HepG2 (cell line): ENCODE measurements around the gene RPL11. TPM values are rescaled to one million over a fixed set of nuclear protein-coding genes. Genes with fewer than 3 reads are reported as not detected.

ENCODE experiments used
- ATAC-seq: fragments of 200-7000 bp; cut with Tn5 transposase; 3 replicates; pipeline ENCODE4 v1.9.1; 2020; ENCODE audit warnings: mild to moderate bottlenecking, moderate library complexity
- BruUV-seq: library from RNA; stranded (reverse); fragments of 400-500 nt; replicated peaks from 2 replicates; lab custom pipeline; 2021; lab: Mats Ljungman, UMichigan
- CTCF ChIA-PET: fragments of 300-600 bp; formaldehyde crosslinking; extraction: SDS; loops from one replicate; lab custom pipeline; 2021; ENCODE audit warnings: low total read pairs, inconsistent platforms, low intra/inter-chr PET ratio; lab: Yijun Ruan, JAX
- POLR2A ChIA-PET: fragments of 350-600 bp; sonication (Branson Sonifier 250); formaldehyde crosslinking; loops from one replicate; lab custom pipeline; 2020; ENCODE audit warnings: antibody characterized with exemption, inconsistent platforms; lab: Yijun Ruan, JAX
- DNase-seq: peaks from one replicate; pipeline ENCODE4 v3.0.0-alpha.2; 2015; ENCODE audit warnings: low spot score
- FAIRE-seq: peaks from 3 replicates; lab custom pipeline; 2011; peaks lifted over from hg19 to GRCh38; lab: Jason Lieb, UNC
- H2AFZ ChIP-seq: one replicate; pipeline ENCODE4 v1.6.1; 2011; ENCODE audit warnings: low read length, inconsistent platforms
- H3K27ac ChIP-seq: fragments of 300-600 bp; 3 replicates; pipeline ENCODE4 v1.8.0; 2011; ENCODE audit warnings: mixed run types, mild to moderate bottlenecking, mixed read lengths, low read length, inconsistent platforms; ENCODE audit not compliant: insufficient read depth; ENCODE audit errors: extremely low read length
- H3K27me3 ChIP-seq, 2 experiments: fragments of 200-600 bp in 1 of 2; 2 replicates in 1 of 2; 3 replicates in 1 of 2; pipeline versions ENCODE4 v1.6.0 to v1.8.0; 2011; ENCODE audit warnings: low read length in 2 of 2, mild to moderate bottlenecking in 2 of 2, moderate library complexity in 2 of 2, inconsistent platforms in 1 of 2; ENCODE audit not compliant: insufficient read depth in 2 of 2, control insufficient read depth in 1 of 2
- H3K36me3 ChIP-seq, 2 experiments: fragments of 200-600 bp in 1 of 2; replicated peaks in 1 of 2; 2 replicates in 1 of 2; 3 replicates in 1 of 2; pipeline versions ENCODE4 v1.5.1 to v1.8.0; 2011; ENCODE audit warnings: low read length in 2 of 2, inconsistent platforms in 1 of 2; ENCODE audit not compliant: insufficient read depth in 2 of 2, control insufficient read depth in 1 of 2
- H3K4me1 ChIP-seq: 2 replicates; pipeline ENCODE4 v1.5.1; 2012; ENCODE audit warnings: low read length, inconsistent platforms; ENCODE audit not compliant: insufficient read depth
- H3K4me2 ChIP-seq: 2 replicates; pipeline ENCODE4 v1.6.0; 2011; ENCODE audit warnings: low read depth, low read length, inconsistent platforms
- H3K4me3 ChIP-seq, 3 experiments: fragments of 200-600 bp in 1 of 3; sonication (generic), shearing (Covaris generic) in 1 of 3; replicated peaks in 1 of 3; 2 replicates each; pipeline ENCODE4 v1.5.1; 2011 to 2016; ENCODE audit warnings: low read length in 3 of 3, inconsistent platforms in 2 of 3, low read depth in 2 of 3, mild to moderate bottlenecking in 2 of 3, control low read depth in 1 of 3, mixed read lengths in 1 of 3; ENCODE audit not compliant: insufficient read depth in 1 of 3
- H3K79me2 ChIP-seq: one replicate; pipeline ENCODE4 v1.6.1; 2011; ENCODE audit warnings: low read length, inconsistent platforms; ENCODE audit not compliant: insufficient read depth
- H3K9ac ChIP-seq: 2 replicates; pipeline ENCODE4 v1.6.0; 2011; ENCODE audit warnings: mild to moderate bottlenecking, low read depth, low read length, inconsistent platforms; ENCODE audit not compliant: insufficient read depth
- H3K9me3 ChIP-seq: 2 replicates; pipeline ENCODE4 v1.5.1; 2012; ENCODE audit warnings: mild to moderate bottlenecking, low read length
- H4K20me1 ChIP-seq: 2 replicates; pipeline ENCODE4 v1.6.0; 2011; ENCODE audit warnings: inconsistent platforms, mild to moderate bottlenecking, low read length, moderate library complexity; ENCODE audit not compliant: insufficient read depth
- AFF4 ChIP-seq: sonication (generic); formaldehyde crosslinking; IDR thresholded peaks from 2 replicates; pipeline ENCODE4 v1.4.0; 2020; ENCODE audit warnings: missing genetic modification reagents
- ATAD3A ChIP-seq: sonication (generic); formaldehyde crosslinking; IDR thresholded peaks from 2 replicates; pipeline ENCODE4 v1.4.0; 2020; ENCODE audit warnings: missing genetic modification reagents
- HES4 ChIP-seq: sonication (generic); formaldehyde crosslinking; IDR thresholded peaks from 2 replicates; pipeline ENCODE4 v1.9.0; 2021; ENCODE audit warnings: mild to moderate bottlenecking, missing genetic modification reagents, borderline replicate concordance
- KMT2A ChIP-seq: sonication (generic); formaldehyde crosslinking; IDR thresholded peaks from 2 replicates; pipeline ENCODE4 v1.4.0; 2020; ENCODE audit warnings: missing genetic modification reagents
- MED1 ChIP-seq: sonication (generic); formaldehyde crosslinking; IDR thresholded peaks from 2 replicates; pipeline ENCODE4 v1.4.0; 2020; ENCODE audit warnings: missing genetic modification reagents
- MXD4 ChIP-seq: IDR thresholded peaks from 2 replicates; pipeline ENCODE4 v1.6.1; 2016; ENCODE audit warnings: mild to moderate bottlenecking, missing biosample characterization, missing genetic modification reagents
- POGZ ChIP-seq: sonication (generic); formaldehyde crosslinking; IDR thresholded peaks from 2 replicates; pipeline ENCODE4 v1.4.0; 2020; ENCODE audit warnings: mild to moderate bottlenecking, missing genetic modification reagents
- POLR2AphosphoS5 ChIP-seq: IDR thresholded peaks from 2 replicates; pipeline ENCODE4 v1.6.1; 2012; ENCODE audit warnings: low read depth, low read length
- RBM22 ChIP-seq: fragments of 200-400 bp; formaldehyde crosslinking; optimal IDR thresholded peaks from 2 replicates; pipeline ENCODE3; 2017; ENCODE audit warnings: mild to moderate bottlenecking, low read length, moderate library complexity
- SMAD1 ChIP-seq: sonication (generic); formaldehyde crosslinking; IDR thresholded peaks from 2 replicates; pipeline ENCODE4 v1.4.0; 2020; ENCODE audit warnings: missing genetic modification reagents, low read depth, mild to moderate bottlenecking, borderline replicate concordance
- ZBTB38 ChIP-seq: sonication (generic); formaldehyde crosslinking; IDR thresholded peaks from 2 replicates; pipeline ENCODE4 v1.5.1; 2020; ENCODE audit warnings: mild to moderate bottlenecking, missing genetic modification reagents
- ZFAT ChIP-seq: sonication (generic); formaldehyde crosslinking; conservative IDR thresholded peaks from 2 replicates; pipeline ENCODE4 v1.8.1; 2023; ENCODE audit warnings: missing genetic modification reagents, inconsistent platforms
- WGBS: methylation state at CpG from one replicate; pipeline ENCODE4 v1.1.6; 2017; ENCODE audit warnings: low lambda C conversion rate; 5-methylcytosine and 5-hydroxymethylcytosine counted together
- in situ Hi-C: cut with HindIII; loops from 2 replicates; pipeline ENCODE4 v1.10.0; 2017; ENCODE audit warnings: low pct_unique_long_range_greater_than_20kb; ENCODE audit not compliant: extremely low pct_ligation_motif_present
- intact Hi-C: fragments of 100-400 bp; cut with micrococcal nuclease; formaldehyde crosslinking; loops from one replicate; pipeline ENCODE4 v1.10.0; 2022; ENCODE audit not compliant: unreplicated experiment
- polyA plus RNA-seq, 8 experiments: library from polyadenylated mRNA; depleted of rRNA in 3 of 8; stranded (reverse) in 7 of 8; unstranded in 1 of 8; fragments of >200 nt; fragmentation: Illumina TruSeq in 4 of 8; extraction: Trizol in 4 of 8; gene quantifications; 2 replicates each; pipeline versions ENCODE4 v1.2.1 to v1.2.3, GENCODE V29; 2011 to 2016; ENCODE audit warnings: low read depth in 4 of 8, missing spikeins in 1 of 8, mixed read lengths in 1 of 8; ENCODE audit not compliant: insufficient read depth in 1 of 8
- total RNA-seq, 5 experiments: library from RNA; depleted of rRNA; stranded (reverse); fragments of >200 nt; fragmentation: Illumina TruSeq; extraction: Trizol; gene quantifications; 2 replicates each; pipeline ENCODE4 v1.2.3, GENCODE V29; 2016; ENCODE audit warnings: low read depth in 1 of 5

RPL11 gene
- total and polyA plus RNA-seq, 2 of the 13 experiments (the other 11 are each of a cell fraction or from before 2014, with no cell fraction given): 1,682 to 2,010 TPM

GRCh38 chr1:23699280-23700179 is 7.9 kb downstream of the RPL11 start:
- peaks cover 49% of the 10 kb centered on the region for H3K4me1 ChIP-seq
- no peak for DNase-seq
- no peak overlapping the region for H3K9ac ChIP-seq
- FAIRE-seq: no peak
- in situ Hi-C loops: no loop called here
- H3K4me2 ChIP-seq: no peak overlapping the region
- peak; percentile 17; the same call in 1 of the 3 replicates for ATAC-seq
- 97% methylated on average over 7 of the region's 7 CpGs for WGBS
- ChIA-PET CTCF (no interaction called here), POLR2A (interaction anchor here (0.7 to 3.3 kb wide), 4 partner anchors 7 to 101 kb away, joined by 3 to 26 read pairs (median 4); partner anchors contain the start of genes ELOA, GALE and RPL11)
- no peak overlapping the region for H3K4me3 ChIP-seq
- no peak overlapping the region for H2AFZ ChIP-seq
- H3K36me3 ChIP-seq: peaks cover 25 to 76% of the 10 kb centered on the region in 2 experiments
- intact Hi-C loops: no loop called here
- H4K20me1 ChIP-seq: peaks cover 53% of the 10 kb centered on the region
- no peaks in the 10 kb centered on the region for H3K27me3 ChIP-seq
- H3K9me3 ChIP-seq: no peaks in the 10 kb centered on the region
- peaks cover 55% of the 10 kb centered on the region for H3K79me2 ChIP-seq
- no TSS peak for BruUV-seq
- TF ChIP-seq POGZ (CRISPR knock-in tag) (no peak), HES4 (CRISPR knock-in tag) (no peak), ZFAT (CRISPR knock-in tag) (no peak), MXD4 (CRISPR knock-in tag) (no peak), RBM22 (peak; percentile 7), MED1 (CRISPR knock-in tag) (no peak), POLR2AphosphoS5 (0 out of 2 replicates have a peak, but pooled peaks have one; percentile 21)
- H3K27ac ChIP-seq: no peak overlapping the region

- intact Hi-C loops: no loop called here
- H3K27me3 ChIP-seq: no peaks in the 10 kb centered on the region
- H3K4me3 ChIP-seq: no peak overlapping the region
- ATAC-seq (no peak), DNase-seq (no peak), FAIRE-seq (no peak)
- ChIA-PET POLR2A (interaction anchor here (3.3 kb wide), 1 partner anchor 9 kb away, joined by 26 read pairs; the partner anchor contains the start of gene RPL11), CTCF (no interaction called here)
- BruUV-seq: no TSS peak
- H2AFZ ChIP-seq: no peak overlapping the region
- 90% methylated on average over 2 of the region's 2 CpGs for WGBS
- in situ Hi-C loops: no loop called here
- no peak overlapping the region for H3K4me2 ChIP-seq
- peaks cover 13 to 58% of the 10 kb centered on the region in 2 experiments for H3K36me3 ChIP-seq
- H3K79me2 ChIP-seq: peaks cover 37% of the 10 kb centered on the region
- no peak overlapping the region for H3K9ac ChIP-seq
- H3K27ac ChIP-seq: no peak overlapping the region
- peaks cover 41% of the 10 kb centered on the region for H3K4me1 ChIP-seq
- peaks cover 43% of the 10 kb centered on the region for H4K20me1 ChIP-seq
- no peaks in the 10 kb centered on the region for H3K9me3 ChIP-seq
- TF ChIP-seq ATAD3A: no peak
- TF ChIP-seq KMT2A (CRISPR knock-in tag): no peak
- no peak for TF ChIP-seq AFF4
- TF ChIP-seq SMAD1 (CRISPR knock-in tag): no peak
- no peak for TF ChIP-seq ZBTB38 (CRISPR knock-in tag)
- TF ChIP-seq POLR2AphosphoS5: no peak
Measured at GRCh38 chr1:23701310-23701709, 9.7 kb downstream of the RPL11 start.
